KOPT-K1 (cell line): Measurements from ENCODE around the gene TMEM134.
A peak's percentile ranks its signal among the peaks of the same experiment; 100 is the strongest.

Experiments
- H3K27ac ChIP-seq: fragments of 200-600 bp; sonication (generic); 2 replicates; pipeline ENCODE4 v1.5.1; 2016; ENCODE audit warnings: antibody characterized with exemption, mild to moderate bottlenecking, low read depth, low read length; ENCODE audit not compliant: poor library complexity, severe bottlenecking
- H3K36me3 ChIP-seq: fragments of 200-600 bp; sonication (generic); 2 replicates; pipeline ENCODE4 v1.5.1; 2017; ENCODE audit warnings: antibody characterized with exemption, mild to moderate bottlenecking, low read length, moderate library complexity; ENCODE audit not compliant: insufficient read depth
- H3K9me3 ChIP-seq: fragments of 200-600 bp; sonication (generic); 2 replicates; pipeline ENCODE4 v1.5.1; 2017; ENCODE audit warnings: antibody characterized with exemption, low read length, mild to moderate bottlenecking; ENCODE audit not compliant: insufficient read depth, poor library complexity, severe bottlenecking

TMEM134 gene

GRCh38 chr11:67442504-67443404 is 26.3 kb downstream of the TMEM134 start:
- H3K9me3 ChIP-seq: no peaks in the 10 kb centered on the region
- H3K36me3 ChIP-seq: no peaks in the 10 kb centered on the region
- H3K27ac ChIP-seq: peak overlapping the region; percentile 71

GRCh38 chr11:67441731-67442351 is 27.2 kb downstream of the TMEM134 start:
- Histone ChIP-seq H3K36me3 (no peaks in the 10 kb centered on the region), H3K27ac (no peak overlapping the region), H3K9me3 (no peaks in the 10 kb centered on the region)

GRCh38 chr11:67441098-67441563 is 27.9 kb downstream of the TMEM134 start:
- Histone ChIP-seq H3K36me3 (peaks cover 3% of the 10 kb centered on the region), H3K27ac (peak overlapping the region; percentile 100), H3K9me3 (no peaks in the 10 kb centered on the region)

- Histone ChIP-seq H3K27ac (peak overlapping the region; percentile 100), H3K9me3 (no peaks in the 10 kb centered on the region), H3K36me3 (peaks cover 10% of the 10 kb centered on the region)
Observed at GRCh38 chr11:67440229-67441097, 28.6 kb downstream of the TMEM134 start.

- H3K27ac ChIP-seq: peak overlapping the region; percentile 100
- no peaks in the 10 kb centered on the region for H3K9me3 ChIP-seq
- H3K36me3 ChIP-seq: peaks cover 19% of the 10 kb centered on the region
Observed at GRCh38 chr11:67439321-67440228, 29.5 kb downstream of the TMEM134 start.

- no peaks in the 10 kb centered on the region for H3K9me3 ChIP-seq
- peaks cover 31% of the 10 kb centered on the region for H3K36me3 ChIP-seq
- H3K27ac ChIP-seq: peak overlapping the region; percentile 100
Observed at GRCh38 chr11:67438158-67438902, 30.7 kb downstream of the TMEM134 start.

GRCh38 chr11:67437809-67438157 is 31.3 kb downstream of the TMEM134 start:
- Histone ChIP-seq H3K27ac (peak overlapping the region; percentile 100), H3K9me3 (no peaks in the 10 kb centered on the region), H3K36me3 (peaks cover 36% of the 10 kb centered on the region)

GRCh38 chr11:67437082-67437808 is 31.8 kb downstream of the TMEM134 start, which contains the start of gene PTPRCAP:
Gene PTPRCAP (minus strand): TSS chr11:67437682. CDS start chr11:67437619, 63 bp downstream.
- Histone ChIP-seq H3K9me3 (no peaks in the 10 kb centered on the region), H3K36me3 (peaks cover 42% of the 10 kb centered on the region), H3K27ac (peak within 1 kb of the TSS; percentile 100)

GRCh38 chr11:67436459-67437081 is 32.5 kb downstream of the TMEM134 start:
- Histone ChIP-seq H3K36me3 (peaks cover 49% of the 10 kb centered on the region), H3K9me3 (no peaks in the 10 kb centered on the region), H3K27ac (peak overlapping the region; percentile 100)

- Histone ChIP-seq H3K27ac (peak overlapping the region; percentile 100), H3K9me3 (no peaks in the 10 kb centered on the region), H3K36me3 (peaks cover 54% of the 10 kb centered on the region)
Observed at GRCh38 chr11:67435727-67436458, 33.2 kb downstream of the TMEM134 start.

GRCh38 chr11:67435031-67435726 is 33.9 kb downstream of the TMEM134 start:
- Histone ChIP-seq H3K9me3 (no peaks in the 10 kb centered on the region), H3K36me3 (peaks cover 60% of the 10 kb centered on the region), H3K27ac (peak overlapping the region; percentile 100)
